GM18498 (cell line): ENCODE results near the gene SNX13.
A peak's percentile ranks its signal among the peaks of the same experiment; 100 is the strongest.

Experiments used
- ATAC-seq: cut with Tn5 transposase; IDR thresholded peaks from one replicate; pipeline ENCODE4 v1.9.1; 2021; ENCODE audit warnings: mild to moderate bottlenecking, moderate library complexity; ENCODE audit not compliant: unreplicated experiment

SNX13 gene

GRCh38 chr7:17786314-17786852 is 153.9 kb downstream of the SNX13 start:
- no peak for ATAC-seq

GRCh38 chr7:17782216-17782549 is 158.1 kb downstream of the SNX13 start:
- no peak for ATAC-seq

- ATAC-seq, result no peak
Measured at GRCh38 chr7:17781491-17782215, 158.6 kb downstream of the SNX13 start.

GRCh38 chr7:17779381-17779780 is 160.9 kb downstream of the SNX13 start:
- no peak for ATAC-seq

- ATAC-seq, result no peak
Measured at GRCh38 chr7:17774716-17775288, 165.5 kb downstream of the SNX13 start.

GRCh38 chr7:17774248-17774647 is 166.0 kb downstream of the SNX13 start:
- no peak for ATAC-seq

GRCh38 chr7:17773289-17773626 is 167.0 kb downstream of the SNX13 start:
- ATAC-seq, result no peak

GRCh38 chr7:17772581-17773288 is 167.6 kb downstream of the SNX13 start:
- ATAC-seq, result peak; percentile 38

- ATAC-seq, result no peak
Measured at GRCh38 chr7:17771901-17772408, 168.3 kb downstream of the SNX13 start.

- peak; percentile 50 for ATAC-seq
Measured at GRCh38 chr7:17770710-17771375, 169.5 kb downstream of the SNX13 start.

- ATAC-seq, result peak; percentile 58
Measured at GRCh38 chr7:17769918-17770317, 170.4 kb downstream of the SNX13 start.

- ATAC-seq, result no peak
Measured at GRCh38 chr7:17758008-17758407, 182.3 kb downstream of the SNX13 start.

- ATAC-seq, result no peak
Measured at GRCh38 chr7:17746020-17746530, 194.2 kb downstream of the SNX13 start.

- ATAC-seq, result no peak
Measured at GRCh38 chr7:17745610-17746009, 194.7 kb downstream of the SNX13 start.

- ATAC-seq, result no peak
Measured at GRCh38 chr7:17743316-17743715, 197.0 kb downstream of the SNX13 start.

GRCh38 chr7:17741426-17741825 is 198.9 kb downstream of the SNX13 start:
- ATAC-seq, result no peak
